Endothelial cell of umbilical vein (primary cell): ENCODE data around the gene TLR6. TPM values are rescaled to one million over a fixed set of nuclear protein-coding genes. Genes with fewer than 3 reads are reported as not detected.

Experiments
- BruUV-seq: library from RNA; stranded (reverse); fragments of 400-500 nt; replicated peaks from 2 replicates; lab custom pipeline; 2021; lab: Mats Ljungman, UMichigan
- CTCF ChIA-PET: fragments of 300-600, 350-600 bp; sonication (Branson Sonifier 250); formaldehyde crosslinking; loops from one replicate; lab custom pipeline; 2021; ENCODE audit warnings: antibody characterized with exemption, inconsistent platforms; lab: Charles Lee
- POLR2A ChIA-PET: fragments of 300-600, 350-600 bp; sonication (Branson Sonifier 250); formaldehyde crosslinking; loops from one replicate; lab custom pipeline; 2021; ENCODE audit warnings: antibody characterized with exemption, inconsistent platforms; lab: Charles Lee
- DNase-seq: peaks from one replicate; pipeline ENCODE4 v3.0.0-alpha.2; 2011; ENCODE audit warnings: low read depth, low spot score
- FAIRE-seq: peaks from 2 replicates; lab custom pipeline; 2011; peaks lifted over from hg19 to GRCh38; lab: Jason Lieb, UNC
- H2AFZ ChIP-seq: 2 replicates; pipeline ENCODE4 v1.6.0; 2012; ENCODE audit warnings: low read depth, low read length, control low read depth, inconsistent platforms
- H3K27ac ChIP-seq: 2 replicates; pipeline ENCODE4 v1.5.1; 2011; ENCODE audit warnings: low read depth, mild to moderate bottlenecking, control low read depth, low read length, moderate library complexity; ENCODE audit not compliant: insufficient read depth
- H3K27me3 ChIP-seq, 2 experiments: 2 replicates each; pipeline versions ENCODE4 v1.6.0 to v1.6.1; 2011; ENCODE audit warnings: low read length in 2 of 2, mixed read lengths in 1 of 2; ENCODE audit not compliant: control insufficient read depth in 2 of 2, insufficient read depth in 2 of 2
- H3K36me3 ChIP-seq, 2 experiments: 2 replicates in 1 of 2; 3 replicates in 1 of 2; pipeline ENCODE4 v1.5.1; 2011; ENCODE audit warnings: low read length in 2 of 2, mild to moderate bottlenecking in 1 of 2, moderate library complexity in 1 of 2; ENCODE audit not compliant: control insufficient read depth in 2 of 2, insufficient read depth in 2 of 2; ENCODE audit errors: extremely low read depth in 1 of 2
- H3K4me1 ChIP-seq: 3 replicates; pipeline ENCODE4 v1.5.1; 2011; ENCODE audit warnings: mild to moderate bottlenecking, low read length; ENCODE audit not compliant: control insufficient read depth, insufficient read depth; ENCODE audit errors: extremely low read depth
- H3K4me2 ChIP-seq: 2 replicates; pipeline ENCODE4 v1.6.1; 2011; ENCODE audit warnings: low read length, control low read depth, mixed read lengths; ENCODE audit not compliant: insufficient read depth
- H3K4me3 ChIP-seq, 3 experiments: fragments of 200-600 bp in 1 of 3; sonication (generic), shearing (Covaris generic) in 1 of 3; replicated peaks in 1 of 3; 2 replicates each; pipeline ENCODE4 v1.5.1; 2011 to 2016; ENCODE audit warnings: control low read depth in 3 of 3, low read length in 3 of 3, mild to moderate bottlenecking in 2 of 3, inconsistent platforms in 1 of 3, low read depth in 1 of 3, moderate library complexity in 1 of 3; ENCODE audit not compliant: insufficient read depth in 1 of 3
- H3K79me2 ChIP-seq: 2 replicates; pipeline ENCODE4 v1.6.0; 2012; ENCODE audit warnings: low read length, inconsistent platforms; ENCODE audit not compliant: control insufficient read depth, insufficient read depth
- H3K9ac ChIP-seq: replicated peaks from 2 replicates; pipeline ENCODE3; 2011; ENCODE audit warnings: low read length, control low read depth; ENCODE audit not compliant: insufficient read depth; ENCODE audit errors: extremely low read depth
- H3K9me1 ChIP-seq: replicated peaks from 3 replicates; pipeline ENCODE4 v1.6.0; 2011; ENCODE audit warnings: mild to moderate bottlenecking, low read length; ENCODE audit not compliant: control insufficient read depth, insufficient read depth; ENCODE audit errors: extremely low read depth
- H3K9me3 ChIP-seq: replicated peaks from 2 replicates; pipeline ENCODE4 v1.5.1; 2012; ENCODE audit warnings: low read length, inconsistent platforms; ENCODE audit not compliant: control insufficient read depth, insufficient read depth
- H4K20me1 ChIP-seq: replicated peaks from 2 replicates; pipeline ENCODE3; 2011; ENCODE audit warnings: mild to moderate bottlenecking, low read length; ENCODE audit not compliant: control insufficient read depth, insufficient read depth; ENCODE audit errors: extremely low read depth
- CTCF ChIP-seq, 2 donors: IDR thresholded peaks; 1 replicate in 1 of 2; 2 replicates in 1 of 2; pipeline ENCODE4 v1.5.1; 2011; ENCODE audit warnings: low read length in 2 of 2, mild to moderate bottlenecking in 2 of 2, moderate library complexity in 2 of 2, control low read depth in 1 of 2, inconsistent platforms in 1 of 2, low read depth in 1 of 2; ENCODE audit not compliant: insufficient read depth in 1 of 2; ENCODE audit errors: extremely low read depth in 1 of 2
- EZH2 ChIP-seq: IDR thresholded peaks from 2 replicates; pipeline ENCODE4 v1.6.1; 2012; ENCODE audit warnings: borderline replicate concordance, low read depth, mild to moderate bottlenecking, moderate library complexity, low read length, inconsistent platforms; ENCODE audit not compliant: severe bottlenecking
- FOS ChIP-seq: IDR thresholded peaks from 2 replicates; pipeline ENCODE4 v1.6.1; 2011; ENCODE audit warnings: mild to moderate bottlenecking, low read length, moderate library complexity, borderline replicate concordance; ENCODE audit not compliant: insufficient read depth
- GATA2 ChIP-seq: IDR thresholded peaks from 2 replicates; pipeline ENCODE4 v1.7.0; 2011; ENCODE audit warnings: low read depth, mild to moderate bottlenecking, moderate library complexity, mixed read lengths, low read length; ENCODE audit not compliant: insufficient read length, insufficient read depth
- JUN ChIP-seq: IDR thresholded peaks from 2 replicates; pipeline ENCODE4 v1.6.1; 2011; ENCODE audit warnings: borderline replicate concordance, low read depth; ENCODE audit not compliant: insufficient read length, insufficient read depth
- MAX ChIP-seq: IDR thresholded peaks from 2 replicates; pipeline ENCODE4 v1.6.1; 2011; ENCODE audit not compliant: insufficient read depth, insufficient read length
- MYC ChIP-seq: IDR thresholded peaks from one replicate; pipeline ENCODE4 v1.6.1; 2011; ENCODE audit warnings: mild to moderate bottlenecking, low read depth, low read length
- POLR2A ChIP-seq: IDR thresholded peaks from 2 replicates; pipeline ENCODE4 v1.6.1; 2012; ENCODE audit warnings: low read depth, mild to moderate bottlenecking, control low read depth, low read length
- POLR2AphosphoS5 ChIP-seq: IDR thresholded peaks from 2 replicates; pipeline ENCODE4 v1.6.1; 2012; ENCODE audit warnings: low read depth, mild to moderate bottlenecking, control low read depth, low read length, moderate library complexity; ENCODE audit not compliant: insufficient read depth
- dilution Hi-C: fragments of 300-500 bp; cut with MboI; formaldehyde crosslinking; loops from one replicate; pipeline ENCODE4 v1.15.0; 2019; ENCODE audit warnings: low sequenced_read_pairs; ENCODE audit not compliant: extremely low pct_ligation_motif_present
- intact Hi-C: fragments of 100-400 bp; cut with micrococcal nuclease; formaldehyde crosslinking; loops from one replicate; pipeline ENCODE4 v1.10.0; 2022
- polyA plus RNA-seq, 4 experiments: library from polyadenylated mRNA; depleted of rRNA in 3 of 4; stranded (reverse) in 3 of 4; unstranded in 1 of 4; fragments of >200 nt; gene quantifications; 2 replicates each; pipeline versions ENCODE4 v1.2.1 to v1.2.3, GENCODE V29; 2011 to 2012; ENCODE audit warnings: missing spikeins in 1 of 4
- total RNA-seq: library from RNA; stranded (reverse); gene quantifications from 2 replicates; pipeline ENCODE4 v1.2.3, GENCODE V29; 2021

Gene TLR6
- total and polyA plus RNA-seq, 2 donors (not counting 3 experiments of a cell fraction or from before 2014, with no cell fraction given) = 0.19 to 1.7 TPM

GRCh38 chr4:38876636-38877035 lies 20.0 kb upstream of the TLR6 start:
- H4K20me1 ChIP-seq = no peaks in the 10 kb centered on the region
- H3K4me3 ChIP-seq = no peak overlapping the region
- H3K9me1 ChIP-seq = no peaks in the 10 kb centered on the region
- H3K9me3 ChIP-seq = no peaks in the 10 kb centered on the region
- CTCF ChIA-PET = interaction anchor here (1.2 kb wide), 1 partner anchor 12 kb away, joined by 3 read pairs; no protein-coding TSS in a partner anchor
- peaks cover 19 to 24% of the 10 kb centered on the region in 2 experiments for H3K36me3 ChIP-seq
- TF ChIP-seq POLR2A (no peak), JUN (no peak), POLR2AphosphoS5 (no peak), FOS (no peak), EZH2 (no peak), MAX (no peak), CTCF (IDR thresholded peaks at IDR 0.05; ENCODE audit: extremely low read depth in 1 of 2, insufficient read depth in 1 of 2, low read depth in 1 of 2, low read length in 2 of 2) (no peak), MYC (no peak), GATA2 (no peak)
- peaks cover 43% of the 10 kb centered on the region for H3K79me2 ChIP-seq
- BruUV-seq = no TSS peak
- no peaks in the 10 kb centered on the region for H3K4me1 ChIP-seq
- no peak overlapping the region for H3K4me2 ChIP-seq
- dilution Hi-C loops (no loop called here), intact Hi-C loops (no loop called here)
- POLR2A ChIA-PET = interaction anchor here (0.7 kb wide), 1 partner anchor 1805 kb away, joined by 3 read pairs; no protein-coding TSS in a partner anchor
- H2AFZ ChIP-seq = no peak overlapping the region
- no peak overlapping the region for H3K9ac ChIP-seq
- no peak overlapping the region for H3K27ac ChIP-seq
- DNase-seq = no peak
- H3K27me3 ChIP-seq = no peaks in the 10 kb centered on the region
- no peak for FAIRE-seq
